GM23338 (cell line): ENCODE results near the gene ALDH1A2. TPM values are rescaled to one million over a fixed set of nuclear protein-coding genes. Genes with fewer than 3 reads are reported as not detected.

Source experiments
- ATAC-seq: fragments of 200-7000 bp; cut with Tn5 transposase; 3 replicates; pipeline ENCODE4 v1.9.1; 2020
- DNase-seq: peaks from one replicate; pipeline ENCODE4 v3.0.0-alpha.2; 2015; ENCODE audit warnings: low spot score
- H2AFZ ChIP-seq: fragments of 200-600 bp; sonication (generic); 2 replicates; pipeline ENCODE4 v1.8.0; 2016; ENCODE audit warnings: antibody characterized with exemption, mild to moderate bottlenecking, moderate library complexity
- H3F3A ChIP-seq: fragments of 200-600 bp; sonication (generic); replicated peaks from 2 replicates; pipeline ENCODE4 v1.8.0; 2017; ENCODE audit warnings: antibody characterized with exemption, mixed run types, low read depth
- H3K27ac ChIP-seq: fragments of 200-600 bp; sonication (generic); 2 replicates; pipeline ENCODE4 v1.6.1; 2016; ENCODE audit warnings: low read depth
- H3K27me3 ChIP-seq: fragments of 200-600 bp; sonication (generic); 2 replicates; pipeline ENCODE4 v1.8.0; 2016; ENCODE audit warnings: mild to moderate bottlenecking, mixed run types, moderate library complexity; ENCODE audit not compliant: insufficient read depth
- H3K36me3 ChIP-seq: fragments of 200-600 bp; sonication (generic); 2 replicates; pipeline ENCODE4 v1.8.0; 2016; ENCODE audit warnings: mild to moderate bottlenecking; ENCODE audit not compliant: insufficient read depth
- H3K4me1 ChIP-seq: fragments of 200-600 bp; sonication (generic); 2 replicates; pipeline ENCODE4 v1.8.0; 2016; ENCODE audit warnings: mild to moderate bottlenecking, moderate library complexity; ENCODE audit not compliant: insufficient read depth
- H3K4me2 ChIP-seq: fragments of 200-600 bp; sonication (generic); 2 replicates; pipeline ENCODE4 v1.7.1; 2017; ENCODE audit warnings: mixed run types
- H3K4me3 ChIP-seq: fragments of 200-600 bp; sonication (generic); 2 replicates; pipeline ENCODE4 v1.6.1; 2016; ENCODE audit warnings: mixed run types
- H3K79me2 ChIP-seq: fragments of 200-600 bp; sonication (generic); replicated peaks from 2 replicates; pipeline ENCODE4 v1.8.0; 2017; ENCODE audit warnings: mild to moderate bottlenecking; ENCODE audit not compliant: insufficient read depth
- H3K9me2 ChIP-seq: fragments of 200-600 bp; sonication (generic); 2 replicates; pipeline ENCODE4 v1.8.0; 2017; ENCODE audit not compliant: insufficient read depth
- H4K20me1 ChIP-seq: fragments of 200-600 bp; sonication (generic); replicated peaks from 2 replicates; pipeline ENCODE4 v1.8.0; 2017; ENCODE audit warnings: mild to moderate bottlenecking; ENCODE audit not compliant: insufficient read depth
- H3K27ac Mint-ChIP-seq: 2 replicates; pipeline ENCODE4 v1.8.0; 2020; ENCODE audit warnings: inconsistent platforms, mild to moderate bottlenecking, moderate library complexity, mixed read lengths
- H3K27me3 Mint-ChIP-seq: 3 replicates; pipeline ENCODE4 v1.8.0; 2022; ENCODE audit warnings: low read depth, mild to moderate bottlenecking, moderate library complexity, mixed read lengths, inconsistent platforms; ENCODE audit not compliant: insufficient read depth, poor library complexity
- H3K36me3 Mint-ChIP-seq: 3 replicates; pipeline ENCODE4 v1.8.0; 2021; ENCODE audit warnings: low read depth, mild to moderate bottlenecking, inconsistent platforms, moderate library complexity, mixed read lengths
- H3K4me1 Mint-ChIP-seq: 3 replicates; pipeline ENCODE4 v1.8.0; 2020; ENCODE audit warnings: mild to moderate bottlenecking, inconsistent platforms, mixed read lengths
- H3K4me3 Mint-ChIP-seq: 3 replicates; pipeline ENCODE4 v1.8.0; 2021; ENCODE audit warnings: moderate library complexity, mild to moderate bottlenecking, inconsistent platforms, mixed read lengths
- H3K9me3 Mint-ChIP-seq: 3 replicates; pipeline ENCODE4 v1.8.0; 2020; ENCODE audit warnings: moderate library complexity, mild to moderate bottlenecking, inconsistent platforms, mixed read lengths
- CREB1 ChIP-seq: fragments of 250-450 bp; sonication (Bioruptor Pico); IDR thresholded peaks from 2 replicates; pipeline ENCODE4 v1.5.0; 2020; ENCODE audit warnings: low read depth, mild to moderate bottlenecking, moderate library complexity
- EZH2 ChIP-seq: fragments of 200-600 bp; sonication (generic); IDR thresholded peaks from one replicate; pipeline ENCODE4 v1.8.0; 2017; ENCODE audit warnings: antibody characterized with exemption, mild to moderate bottlenecking, low read depth; ENCODE audit not compliant: unreplicated experiment
- EZH2phosphoT487 ChIP-seq: fragments of 200-600 bp; sonication (generic); IDR thresholded peaks from one replicate; pipeline ENCODE4 v1.8.1; 2018; ENCODE audit warnings: antibody characterized with exemption; ENCODE audit not compliant: unreplicated experiment
- JUNB ChIP-seq: IDR thresholded peaks from one replicate; pipeline ENCODE4 v1.6.1; 2016; ENCODE audit warnings: antibody characterized with exemption; ENCODE audit not compliant: unreplicated experiment
- NANOG ChIP-seq: IDR thresholded peaks from 2 replicates; pipeline ENCODE4 v1.6.1; 2016; ENCODE audit warnings: antibody characterized with exemption, borderline replicate concordance
- POLR2AphosphoS5 ChIP-seq: IDR thresholded peaks from 2 replicates; pipeline ENCODE4 v1.6.1; 2016; ENCODE audit warnings: antibody characterized with exemption, low read depth
- STAT1 ChIP-seq: IDR thresholded peaks from one replicate; pipeline ENCODE4 v1.6.1; 2016; ENCODE audit warnings: antibody characterized with exemption; ENCODE audit not compliant: unreplicated experiment
- ZNF114 ChIP-seq: fragments of 250-450 bp; sonication (Bioruptor Pico); IDR thresholded peaks from 2 replicates; pipeline ENCODE4 v1.5.0; 2020; ENCODE audit warnings: mild to moderate bottlenecking, moderate library complexity
- ZNF331 ChIP-seq: fragments of 250-450 bp; sonication (Bioruptor Pico); IDR thresholded peaks from 2 replicates; pipeline ENCODE4 v1.5.0; 2020; ENCODE audit warnings: low read depth, mild to moderate bottlenecking, moderate library complexity
- polyA plus RNA-seq: library from polyadenylated mRNA; unstranded; fragments of >200 nt; fragmentation: Nextera tagmentation; extraction: Ambion mirVana; gene quantifications from 2 replicates; pipeline ENCODE4 v1.2.1, GENCODE V29; 2016
- total RNA-seq: library from RNA; depleted of rRNA; stranded (reverse); fragments of >200 nt; shearing (Covaris generic); gene quantifications from 2 replicates; pipeline ENCODE4 v1.2.3, GENCODE V29; 2014
- TF ChIP-seq, protein P1 (sequence below): IDR thresholded peaks from 2 replicates; pipeline ENCODE4 v1.6.1; 2016; ENCODE audit warnings: antibody characterized with exemption
- TF ChIP-seq, protein P2 (sequence below), 2 experiments: fragments of 200-600 bp in 1 of 2; sonication (generic) in 1 of 2; conservative IDR thresholded peaks; 2 replicates each; pipeline versions ENCODE4 v1.5.1 to v1.6.1; 2016 to 2017; ENCODE audit warnings: antibody characterized with exemption in 2 of 2, low read depth in 2 of 2, mild to moderate bottlenecking in 2 of 2, moderate library complexity in 1 of 2
- TF ChIP-seq, protein P3 (sequence below): fragments of 250-450 bp; sonication (Bioruptor Pico); IDR thresholded peaks from 2 replicates; pipeline ENCODE4 v1.5.0; 2020; ENCODE audit warnings: mild to moderate bottlenecking, moderate library complexity

Gene ALDH1A2
- total and polyA plus RNA-seq, 2 experiments from 2014 or later = 0.80 TPM; not detected in 1

DNA sequence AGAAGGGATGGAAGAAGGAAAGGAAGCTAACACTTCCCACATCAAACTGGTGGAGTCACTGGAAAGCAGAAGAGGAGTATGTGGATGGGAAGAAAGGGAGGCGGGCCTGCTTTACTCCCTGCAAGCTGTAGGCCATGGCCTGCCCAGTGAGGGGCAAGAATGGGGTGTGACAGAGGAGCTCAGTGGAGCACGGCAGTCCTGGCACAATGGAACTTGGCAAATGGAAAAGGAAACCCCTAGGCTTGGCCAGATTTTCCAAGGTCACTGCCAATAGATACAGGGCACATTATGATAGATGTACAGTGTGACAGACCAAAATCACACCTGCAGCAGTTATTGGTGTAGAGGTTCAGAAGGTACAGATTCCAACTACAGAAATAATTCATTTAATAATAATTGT is 111.6 kb downstream of the ALDH1A2 start (continued):
- TF ChIP-seq CREB1 (CRISPR knock-in tag) = no peak
- TF ChIP-seq, protein P1, sequence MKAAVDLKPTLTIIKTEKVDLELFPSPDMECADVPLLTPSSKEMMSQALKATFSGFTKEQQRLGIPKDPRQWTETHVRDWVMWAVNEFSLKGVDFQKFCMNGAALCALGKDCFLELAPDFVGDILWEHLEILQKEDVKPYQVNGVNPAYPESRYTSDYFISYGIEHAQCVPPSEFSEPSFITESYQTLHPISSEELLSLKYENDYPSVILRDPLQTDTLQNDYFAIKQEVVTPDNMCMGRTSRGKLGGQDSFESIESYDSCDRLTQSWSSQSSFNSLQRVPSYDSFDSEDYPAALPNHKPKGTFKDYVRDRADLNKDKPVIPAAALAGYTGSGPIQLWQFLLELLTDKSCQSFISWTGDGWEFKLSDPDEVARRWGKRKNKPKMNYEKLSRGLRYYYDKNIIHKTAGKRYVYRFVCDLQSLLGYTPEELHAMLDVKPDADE = no peak
- TF ChIP-seq, protein P2, sequence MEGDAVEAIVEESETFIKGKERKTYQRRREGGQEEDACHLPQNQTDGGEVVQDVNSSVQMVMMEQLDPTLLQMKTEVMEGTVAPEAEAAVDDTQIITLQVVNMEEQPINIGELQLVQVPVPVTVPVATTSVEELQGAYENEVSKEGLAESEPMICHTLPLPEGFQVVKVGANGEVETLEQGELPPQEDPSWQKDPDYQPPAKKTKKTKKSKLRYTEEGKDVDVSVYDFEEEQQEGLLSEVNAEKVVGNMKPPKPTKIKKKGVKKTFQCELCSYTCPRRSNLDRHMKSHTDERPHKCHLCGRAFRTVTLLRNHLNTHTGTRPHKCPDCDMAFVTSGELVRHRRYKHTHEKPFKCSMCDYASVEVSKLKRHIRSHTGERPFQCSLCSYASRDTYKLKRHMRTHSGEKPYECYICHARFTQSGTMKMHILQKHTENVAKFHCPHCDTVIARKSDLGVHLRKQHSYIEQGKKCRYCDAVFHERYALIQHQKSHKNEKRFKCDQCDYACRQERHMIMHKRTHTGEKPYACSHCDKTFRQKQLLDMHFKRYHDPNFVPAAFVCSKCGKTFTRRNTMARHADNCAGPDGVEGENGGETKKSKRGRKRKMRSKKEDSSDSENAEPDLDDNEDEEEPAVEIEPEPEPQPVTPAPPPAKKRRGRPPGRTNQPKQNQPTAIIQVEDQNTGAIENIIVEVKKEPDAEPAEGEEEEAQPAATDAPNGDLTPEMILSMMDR (conservative IDR thresholded peaks at IDR 0.05; ENCODE audit: low read depth in 2 of 2) = no peak
- TF ChIP-seq STAT1 = no peak
- TF ChIP-seq ZNF331 (CRISPR knock-in tag) = no peak
- TF ChIP-seq JUNB = no peak
- TF ChIP-seq EZH2phosphoT487 = no peak

DNA sequence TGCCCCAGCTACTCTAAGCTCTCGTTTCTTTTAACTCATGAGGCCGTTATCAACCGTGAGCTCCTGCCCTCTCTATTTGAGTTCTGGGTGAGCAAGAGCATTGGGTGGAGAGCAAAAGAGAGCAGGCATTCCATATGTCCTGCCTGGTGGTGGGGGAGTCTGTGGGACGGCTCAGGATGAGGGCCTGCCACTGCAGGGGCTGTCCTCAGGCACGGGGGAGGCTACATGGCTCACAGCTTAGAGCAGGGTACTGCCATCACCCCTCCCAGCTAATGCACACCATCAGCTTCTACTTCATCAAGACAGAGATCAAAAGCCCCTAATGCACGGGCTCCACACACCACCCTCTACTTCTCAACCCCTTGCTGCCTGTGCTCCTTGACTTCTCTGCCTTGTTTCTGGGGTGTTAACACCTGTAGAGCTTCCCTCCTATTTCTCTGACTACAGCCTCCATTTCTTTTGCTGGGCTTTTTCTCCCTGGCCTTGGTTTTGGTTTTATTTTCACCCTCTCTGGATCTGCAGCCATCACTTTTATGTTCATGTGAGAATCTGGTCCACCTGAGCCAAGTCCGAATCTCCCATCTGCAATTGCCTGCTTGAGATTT is 114.1 kb downstream of the ALDH1A2 start:
- Mint-ChIP-seq H3K36me3 (no peaks in the 10 kb centered on the region), H3K9me3 (no peaks in the 10 kb centered on the region; the same call in 2 of the 3 replicates), H3K4me1 (0 out of 3 replicates have a peak, but pooled peaks cover 2% of the 10 kb centered on the region), H3K27me3 (no peaks in the 10 kb centered on the region), H3K4me3 (no peak overlapping the region), H3K27ac (no peak overlapping the region)
- H3K27me3 ChIP-seq = no peaks in the 10 kb centered on the region
- H4K20me1 ChIP-seq = no peaks in the 10 kb centered on the region
- no peak overlapping the region for H3K4me3 ChIP-seq
- H3K4me1 ChIP-seq = no peaks in the 10 kb centered on the region
- no peaks in the 10 kb centered on the region for H3K36me3 ChIP-seq
- H2AFZ ChIP-seq = no peak overlapping the region
- no peaks in the 10 kb centered on the region for H3K9me2 ChIP-seq
- no peak overlapping the region for H3K27ac ChIP-seq
- ATAC-seq (no peak), DNase-seq (no peak)
- no peaks in the 10 kb centered on the region for H3K79me2 ChIP-seq
- H3K4me2 ChIP-seq = no peak overlapping the region
- H3F3A ChIP-seq = no peaks in the 10 kb centered on the region
- TF ChIP-seq NANOG (no peak), POLR2AphosphoS5 (no peak), ZNF114 (CRISPR knock-in tag) (no peak), STAT1 (no peak), ZNF331 (CRISPR knock-in tag) (no peak), JUNB (no peak), EZH2 (no peak)
- TF ChIP-seq, protein P2 (conservative IDR thresholded peaks at IDR 0.05; ENCODE audit: low read depth in 2 of 2) = no peak
- TF ChIP-seq, protein P3, sequence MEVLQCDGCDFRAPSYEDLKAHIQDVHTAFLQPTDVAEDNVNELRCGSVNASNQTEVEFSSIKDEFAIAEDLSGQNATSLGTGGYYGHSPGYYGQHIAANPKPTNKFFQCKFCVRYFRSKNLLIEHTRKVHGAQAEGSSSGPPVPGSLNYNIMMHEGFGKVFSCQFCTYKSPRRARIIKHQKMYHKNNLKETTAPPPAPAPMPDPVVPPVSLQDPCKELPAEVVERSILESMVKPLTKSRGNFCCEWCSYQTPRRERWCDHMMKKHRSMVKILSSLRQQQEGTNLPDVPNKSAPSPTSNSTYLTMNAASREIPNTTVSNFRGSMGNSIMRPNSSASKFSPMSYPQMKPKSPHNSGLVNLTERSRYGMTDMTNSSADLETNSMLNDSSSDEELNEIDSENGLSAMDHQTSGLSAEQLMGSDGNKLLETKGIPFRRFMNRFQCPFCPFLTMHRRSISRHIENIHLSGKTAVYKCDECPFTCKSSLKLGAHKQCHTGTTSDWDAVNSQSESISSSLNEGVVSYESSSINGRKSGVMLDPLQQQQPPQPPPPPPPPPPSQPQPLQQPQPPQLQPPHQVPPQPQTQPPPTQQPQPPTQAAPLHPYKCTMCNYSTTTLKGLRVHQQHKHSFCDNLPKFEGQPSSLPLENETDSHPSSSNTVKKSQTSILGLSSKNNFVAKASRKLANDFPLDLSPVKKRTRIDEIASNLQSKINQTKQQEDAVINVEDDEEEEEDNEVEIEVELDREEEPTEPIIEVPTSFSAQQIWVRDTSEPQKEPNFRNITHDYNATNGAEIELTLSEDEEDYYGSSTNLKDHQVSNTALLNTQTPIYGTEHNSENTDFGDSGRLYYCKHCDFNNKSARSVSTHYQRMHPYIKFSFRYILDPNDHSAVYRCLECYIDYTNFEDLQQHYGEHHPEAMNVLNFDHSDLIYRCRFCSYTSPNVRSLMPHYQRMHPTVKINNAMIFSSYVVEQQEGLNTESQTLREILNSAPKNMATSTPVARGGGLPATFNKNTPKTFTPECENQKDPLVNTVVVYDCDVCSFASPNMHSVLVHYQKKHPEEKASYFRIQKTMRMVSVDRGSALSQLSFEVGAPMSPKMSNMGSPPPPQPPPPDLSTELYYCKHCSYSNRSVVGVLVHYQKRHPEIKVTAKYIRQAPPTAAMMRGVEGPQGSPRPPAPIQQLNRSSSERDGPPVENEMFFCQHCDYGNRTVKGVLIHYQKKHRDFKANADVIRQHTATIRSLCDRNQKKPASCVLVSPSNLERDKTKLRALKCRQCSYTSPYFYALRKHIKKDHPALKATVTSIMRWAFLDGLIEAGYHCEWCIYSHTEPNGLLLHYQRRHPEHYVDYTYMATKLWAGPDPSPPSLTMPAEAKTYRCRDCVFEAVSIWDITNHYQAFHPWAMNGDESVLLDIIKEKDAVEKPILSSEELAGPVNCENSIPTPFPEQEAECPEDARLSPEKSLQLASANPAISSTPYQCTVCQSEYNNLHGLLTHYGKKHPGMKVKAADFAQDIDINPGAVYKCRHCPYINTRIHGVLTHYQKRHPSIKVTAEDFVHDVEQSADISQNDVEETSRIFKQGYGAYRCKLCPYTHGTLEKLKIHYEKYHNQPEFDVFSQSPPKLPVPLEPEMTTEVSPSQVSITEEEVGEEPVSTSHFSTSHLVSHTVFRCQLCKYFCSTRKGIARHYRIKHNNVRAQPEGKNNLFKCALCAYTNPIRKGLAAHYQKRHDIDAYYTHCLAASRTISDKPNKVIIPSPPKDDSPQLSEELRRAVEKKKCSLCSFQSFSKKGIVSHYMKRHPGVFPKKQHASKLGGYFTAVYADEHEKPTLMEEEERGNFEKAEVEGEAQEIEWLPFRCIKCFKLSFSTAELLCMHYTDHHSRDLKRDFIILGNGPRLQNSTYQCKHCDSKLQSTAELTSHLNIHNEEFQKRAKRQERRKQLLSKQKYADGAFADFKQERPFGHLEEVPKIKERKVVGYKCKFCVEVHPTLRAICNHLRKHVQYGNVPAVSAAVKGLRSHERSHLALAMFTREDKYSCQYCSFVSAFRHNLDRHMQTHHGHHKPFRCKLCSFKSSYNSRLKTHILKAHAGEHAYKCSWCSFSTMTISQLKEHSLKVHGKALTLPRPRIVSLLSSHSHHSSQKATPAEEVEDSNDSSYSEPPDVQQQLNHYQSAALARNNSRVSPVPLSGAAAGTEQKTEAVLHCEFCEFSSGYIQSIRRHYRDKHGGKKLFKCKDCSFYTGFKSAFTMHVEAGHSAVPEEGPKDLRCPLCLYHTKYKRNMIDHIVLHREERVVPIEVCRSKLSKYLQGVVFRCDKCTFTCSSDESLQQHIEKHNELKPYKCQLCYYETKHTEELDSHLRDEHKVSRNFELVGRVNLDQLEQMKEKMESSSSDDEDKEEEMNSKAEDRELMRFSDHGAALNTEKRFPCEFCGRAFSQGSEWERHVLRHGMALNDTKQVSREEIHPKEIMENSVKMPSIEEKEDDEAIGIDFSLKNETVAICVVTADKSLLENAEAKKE (CRISPR knock-in tag) = no peak
- TF ChIP-seq, protein P1 = no peak
